ENCODE results near the gene PCDHGC4.

GRCh38 chr5:141529002-141529401 is 44.2 kb downstream of the PCDHGC4 start:
- no peak for TF ChIP-seq ZBTB21 (CRISPR knock-in tag; IDR thresholded peaks at IDR 0.05)
- TF ChIP-seq SMAD3 (CRISPR knock-in tag; IDR thresholded peaks at IDR 0.05) = no peak
- TF ChIP-seq POLR2A (IDR thresholded peaks at IDR 0.05; ENCODE audit: insufficient read depth in 1 of 2, low read depth in 2 of 2, low read length in 2 of 2) = no peak
- TF ChIP-seq EP300 (IDR thresholded peaks at IDR 0.05; ENCODE audit: low read depth in 2 of 2, low read length in 2 of 2) = no peak
- TF ChIP-seq EP300 (CRISPR knock-in tag; IDR thresholded peaks at IDR 0.05; ENCODE audit: borderline replicate concordance) = no peak
- TF ChIP-seq JUNB (CRISPR knock-in tag; IDR thresholded peaks at IDR 0.05; ENCODE audit: borderline replicate concordance) = no peak

All from HepG2 (cell line).